ENCODE measurements around the gene RUVBL2.

GRCh38 chr19:48955308-48955958 is 38.3 kb upstream of the RUVBL2 start:
- TF ChIP-seq POLR2A (IDR thresholded peaks at IDR 0.05; ENCODE audit: low read depth, low read length) (no peak), CTCF (conservative IDR thresholded peaks at IDR 0.05; ENCODE audit: low read depth, low read length) (no peak), RAD21 (IDR thresholded peaks at IDR 0.05; ENCODE audit: low read length) (no peak), CEBPB (IDR thresholded peaks at IDR 0.05; ENCODE audit: low read depth, low read length) (no peak), MXI1 (IDR thresholded peaks at IDR 0.05; ENCODE audit: borderline replicate concordance, low read depth, low read length) (no peak; the same call in 1 of the 2 replicates), NFE2L2 (IDR thresholded peaks at IDR 0.05; ENCODE audit: low read depth, low read length) (no peak)

Measured in IMR-90 (cell line).